ENCODE results near the gene CDH6.

- TF ChIP-seq IRF2 (CRISPR knock-in tag; IDR thresholded peaks at IDR 0.05): no peak
- TF ChIP-seq, protein P1, sequence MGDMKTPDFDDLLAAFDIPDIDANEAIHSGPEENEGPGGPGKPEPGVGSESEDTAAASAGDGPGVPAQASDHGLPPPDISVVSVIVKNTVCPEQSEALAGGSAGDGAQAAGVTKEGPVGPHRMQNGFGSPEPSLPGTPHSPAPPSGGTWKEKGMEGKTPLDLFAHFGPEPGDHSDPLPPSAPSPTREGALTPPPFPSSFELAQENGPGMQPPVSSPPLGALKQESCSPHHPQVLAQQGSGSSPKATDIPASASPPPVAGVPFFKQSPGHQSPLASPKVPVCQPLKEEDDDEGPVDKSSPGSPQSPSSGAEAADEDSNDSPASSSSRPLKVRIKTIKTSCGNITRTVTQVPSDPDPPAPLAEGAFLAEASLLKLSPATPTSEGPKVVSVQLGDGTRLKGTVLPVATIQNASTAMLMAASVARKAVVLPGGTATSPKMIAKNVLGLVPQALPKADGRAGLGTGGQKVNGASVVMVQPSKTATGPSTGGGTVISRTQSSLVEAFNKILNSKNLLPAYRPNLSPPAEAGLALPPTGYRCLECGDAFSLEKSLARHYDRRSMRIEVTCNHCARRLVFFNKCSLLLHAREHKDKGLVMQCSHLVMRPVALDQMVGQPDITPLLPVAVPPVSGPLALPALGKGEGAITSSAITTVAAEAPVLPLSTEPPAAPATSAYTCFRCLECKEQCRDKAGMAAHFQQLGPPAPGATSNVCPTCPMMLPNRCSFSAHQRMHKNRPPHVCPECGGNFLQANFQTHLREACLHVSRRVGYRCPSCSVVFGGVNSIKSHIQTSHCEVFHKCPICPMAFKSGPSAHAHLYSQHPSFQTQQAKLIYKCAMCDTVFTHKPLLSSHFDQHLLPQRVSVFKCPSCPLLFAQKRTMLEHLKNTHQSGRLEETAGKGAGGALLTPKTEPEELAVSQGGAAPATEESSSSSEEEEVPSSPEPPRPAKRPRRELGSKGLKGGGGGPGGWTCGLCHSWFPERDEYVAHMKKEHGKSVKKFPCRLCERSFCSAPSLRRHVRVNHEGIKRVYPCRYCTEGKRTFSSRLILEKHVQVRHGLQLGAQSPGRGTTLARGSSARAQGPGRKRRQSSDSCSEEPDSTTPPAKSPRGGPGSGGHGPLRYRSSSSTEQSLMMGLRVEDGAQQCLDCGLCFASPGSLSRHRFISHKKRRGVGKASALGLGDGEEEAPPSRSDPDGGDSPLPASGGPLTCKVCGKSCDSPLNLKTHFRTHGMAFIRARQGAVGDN (CRISPR knock-in tag; IDR thresholded peaks at IDR 0.05): no peak
- TF ChIP-seq BCL6 (CRISPR knock-in tag; IDR thresholded peaks at IDR 0.05): no peak
- TF ChIP-seq, protein P2, sequence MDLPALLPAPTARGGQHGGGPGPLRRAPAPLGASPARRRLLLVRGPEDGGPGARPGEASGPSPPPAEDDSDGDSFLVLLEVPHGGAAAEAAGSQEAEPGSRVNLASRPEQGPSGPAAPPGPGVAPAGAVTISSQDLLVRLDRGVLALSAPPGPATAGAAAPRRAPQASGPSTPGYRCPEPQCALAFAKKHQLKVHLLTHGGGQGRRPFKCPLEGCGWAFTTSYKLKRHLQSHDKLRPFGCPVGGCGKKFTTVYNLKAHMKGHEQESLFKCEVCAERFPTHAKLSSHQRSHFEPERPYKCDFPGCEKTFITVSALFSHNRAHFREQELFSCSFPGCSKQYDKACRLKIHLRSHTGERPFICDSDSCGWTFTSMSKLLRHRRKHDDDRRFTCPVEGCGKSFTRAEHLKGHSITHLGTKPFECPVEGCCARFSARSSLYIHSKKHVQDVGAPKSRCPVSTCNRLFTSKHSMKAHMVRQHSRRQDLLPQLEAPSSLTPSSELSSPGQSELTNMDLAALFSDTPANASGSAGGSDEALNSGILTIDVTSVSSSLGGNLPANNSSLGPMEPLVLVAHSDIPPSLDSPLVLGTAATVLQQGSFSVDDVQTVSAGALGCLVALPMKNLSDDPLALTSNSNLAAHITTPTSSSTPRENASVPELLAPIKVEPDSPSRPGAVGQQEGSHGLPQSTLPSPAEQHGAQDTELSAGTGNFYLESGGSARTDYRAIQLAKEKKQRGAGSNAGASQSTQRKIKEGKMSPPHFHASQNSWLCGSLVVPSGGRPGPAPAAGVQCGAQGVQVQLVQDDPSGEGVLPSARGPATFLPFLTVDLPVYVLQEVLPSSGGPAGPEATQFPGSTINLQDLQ (CRISPR knock-in tag; IDR thresholded peaks at IDR 0.05): no peak
- no peak for TF ChIP-seq SP1 (IDR thresholded peaks at IDR 0.05)
- no peak for TF ChIP-seq SP1 (CRISPR knock-in tag; IDR thresholded peaks at IDR 0.05)
Observed at GRCh38 chr5:31186672-31187267, 6.7 kb upstream of the CDH6 start.
